Nephron progenitor cell (in vitro differentiated cells): ENCODE results near the gene ANKRD28.
"Not testable (repeated sequence)": the region's sequence is repeated elsewhere in the genome, so short reads cannot be mapped to it uniquely, and the experiment has no call there.

Source experiments
- DNase-seq: peaks from one replicate; pipeline ENCODE4 v3.0.0; 2021
- H3K27ac Mint-ChIP-seq: 2 replicates; pipeline ENCODE4 v1.8.0; 2021; ENCODE audit warnings: mild to moderate bottlenecking, moderate library complexity, mixed read lengths
- H3K27me3 Mint-ChIP-seq: 2 replicates; pipeline ENCODE4 v1.8.0; 2021; ENCODE audit warnings: mild to moderate bottlenecking, low read depth, mixed read lengths; ENCODE audit not compliant: poor library complexity
- H3K36me3 Mint-ChIP-seq: 2 replicates; pipeline ENCODE4 v1.8.0; 2021; ENCODE audit warnings: low read depth, mixed read lengths
- H3K4me1 Mint-ChIP-seq: 2 replicates; pipeline ENCODE4 v1.8.0; 2021; ENCODE audit warnings: mixed read lengths
- H3K4me3 Mint-ChIP-seq: 2 replicates; pipeline ENCODE4 v1.8.0; 2021; ENCODE audit warnings: mild to moderate bottlenecking, moderate library complexity, mixed read lengths
- H3K9me3 Mint-ChIP-seq: 2 replicates; pipeline ENCODE4 v1.8.0; 2021; ENCODE audit warnings: mild to moderate bottlenecking, moderate library complexity, mixed read lengths
- TF ChIP-seq, protein P1 (sequence below): fragments of 200-600 bp; sonication (generic); IDR thresholded peaks from 2 replicates; pipeline ENCODE4 v1.5.0; 2021; ENCODE audit warnings: antibody characterized with exemption

ANKRD28 gene

DNA sequence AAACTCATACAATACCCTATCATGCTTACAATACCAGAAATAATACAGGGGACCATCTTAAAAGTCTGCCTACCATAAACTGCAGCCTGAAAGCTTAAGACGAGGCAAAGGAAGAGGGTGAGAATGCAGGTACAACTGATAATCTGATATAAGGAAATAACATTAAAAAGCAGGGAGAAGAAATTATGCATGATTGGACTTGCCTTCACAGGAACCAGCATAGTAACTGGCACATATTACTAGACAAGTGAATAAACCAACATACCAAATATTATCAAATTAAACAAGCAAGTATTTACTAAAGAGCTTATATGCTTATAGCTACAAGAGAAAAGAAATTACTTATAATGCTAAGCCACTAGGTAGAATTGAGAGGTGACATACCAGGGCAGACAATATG lies 18.7 kb downstream of the ANKRD28 start:
- Mint-ChIP-seq H3K4me3 (no peak overlapping the region), H3K4me1 (no peaks in the 10 kb centered on the region), H3K36me3 (peaks cover 23% of the 10 kb centered on the region), H3K9me3 (no peaks in the 10 kb centered on the region), H3K27me3 (no peaks in the 10 kb centered on the region), H3K27ac (no peak overlapping the region)
- no peak for DNase-seq
- TF ChIP-seq, protein P1, sequence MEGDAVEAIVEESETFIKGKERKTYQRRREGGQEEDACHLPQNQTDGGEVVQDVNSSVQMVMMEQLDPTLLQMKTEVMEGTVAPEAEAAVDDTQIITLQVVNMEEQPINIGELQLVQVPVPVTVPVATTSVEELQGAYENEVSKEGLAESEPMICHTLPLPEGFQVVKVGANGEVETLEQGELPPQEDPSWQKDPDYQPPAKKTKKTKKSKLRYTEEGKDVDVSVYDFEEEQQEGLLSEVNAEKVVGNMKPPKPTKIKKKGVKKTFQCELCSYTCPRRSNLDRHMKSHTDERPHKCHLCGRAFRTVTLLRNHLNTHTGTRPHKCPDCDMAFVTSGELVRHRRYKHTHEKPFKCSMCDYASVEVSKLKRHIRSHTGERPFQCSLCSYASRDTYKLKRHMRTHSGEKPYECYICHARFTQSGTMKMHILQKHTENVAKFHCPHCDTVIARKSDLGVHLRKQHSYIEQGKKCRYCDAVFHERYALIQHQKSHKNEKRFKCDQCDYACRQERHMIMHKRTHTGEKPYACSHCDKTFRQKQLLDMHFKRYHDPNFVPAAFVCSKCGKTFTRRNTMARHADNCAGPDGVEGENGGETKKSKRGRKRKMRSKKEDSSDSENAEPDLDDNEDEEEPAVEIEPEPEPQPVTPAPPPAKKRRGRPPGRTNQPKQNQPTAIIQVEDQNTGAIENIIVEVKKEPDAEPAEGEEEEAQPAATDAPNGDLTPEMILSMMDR, result no peak

DNA sequence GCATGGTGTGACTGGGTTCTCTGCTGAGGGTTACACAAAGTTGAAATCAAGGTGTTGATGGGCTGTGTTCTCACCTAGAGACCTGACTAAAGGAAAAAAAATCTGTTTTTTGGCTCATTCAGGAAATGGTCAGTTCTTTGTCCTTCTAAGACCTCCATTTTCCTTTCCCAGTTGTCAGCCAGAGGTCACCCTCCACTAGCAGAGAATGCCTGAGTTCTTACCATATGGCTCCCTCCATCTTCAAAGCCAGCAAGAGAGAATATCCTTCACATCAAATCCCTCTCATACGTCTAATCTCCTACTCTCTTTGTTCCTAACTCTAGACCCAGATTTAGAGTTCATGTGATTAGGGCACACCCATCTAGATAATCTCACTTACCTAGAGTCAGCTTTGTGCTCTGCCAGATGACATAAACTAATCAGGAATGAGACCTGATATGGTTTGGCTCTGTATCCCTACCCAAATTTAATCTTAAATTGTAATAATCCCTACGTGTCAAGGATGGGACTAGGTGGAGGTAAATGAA lies 19.4 kb downstream of the ANKRD28 start:
- no peaks in the 10 kb centered on the region for H3K9me3 Mint-ChIP-seq
- H3K4me1 Mint-ChIP-seq, result no peaks in the 10 kb centered on the region
- no peaks in the 10 kb centered on the region for H3K27me3 Mint-ChIP-seq
- H3K4me3 Mint-ChIP-seq, result no peak overlapping the region
- no peak for DNase-seq
- peak overlapping the region; percentile 16 for H3K27ac Mint-ChIP-seq
- TF ChIP-seq, protein P1, result no peak
- peaks cover 30% of the 10 kb centered on the region for H3K36me3 Mint-ChIP-seq

DNA sequence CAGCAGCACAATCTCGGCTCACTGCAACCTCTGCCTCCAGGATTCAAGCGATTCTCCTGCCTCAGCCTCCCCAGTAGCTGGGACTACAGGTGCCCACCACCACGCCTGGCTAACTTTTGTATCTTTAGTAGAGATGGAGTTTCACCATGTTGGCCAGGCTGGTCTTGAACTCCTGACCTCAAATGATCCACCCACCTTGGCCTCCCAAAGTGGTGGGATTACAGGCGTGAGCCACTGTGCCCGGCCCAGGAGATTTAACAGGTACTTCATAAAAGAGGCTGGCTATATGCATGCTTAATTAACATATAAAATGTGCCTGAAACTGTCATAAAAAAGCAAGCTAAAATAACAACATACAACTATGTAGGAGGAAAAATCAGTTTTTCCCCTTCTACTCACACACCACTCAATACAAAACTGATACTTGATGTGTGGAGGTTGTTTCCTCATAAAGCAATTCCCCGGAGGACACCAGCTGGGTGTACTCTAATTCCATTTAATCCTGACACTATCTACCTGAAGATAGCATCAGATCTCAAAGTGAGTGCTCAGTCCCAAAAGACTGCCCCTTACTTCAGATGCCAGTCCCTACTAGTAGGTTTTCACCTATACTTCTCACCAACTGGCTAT lies 22.7 kb downstream of the ANKRD28 start:
- H3K9me3 Mint-ChIP-seq, result peaks cover 11% of the 10 kb centered on the region

DNA sequence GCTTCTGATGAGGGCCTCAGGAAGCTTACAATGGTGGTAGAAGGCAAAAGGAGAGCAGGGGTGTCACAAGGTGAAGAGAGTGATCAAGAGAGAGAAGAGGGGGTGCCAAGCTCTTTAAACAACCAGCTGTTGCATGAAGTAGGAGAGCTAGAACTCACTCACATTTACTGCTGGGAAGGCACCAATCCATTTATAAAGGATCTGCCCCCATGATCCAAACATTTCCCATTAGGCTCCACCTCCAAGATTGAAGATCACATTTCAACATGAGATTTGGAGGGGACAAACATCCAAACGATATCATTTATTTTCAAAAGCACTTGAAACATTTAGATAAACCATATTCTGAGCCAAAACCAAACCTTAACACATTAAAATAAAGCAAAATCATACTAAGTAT lies 26.3 kb downstream of the ANKRD28 start:
- TF ChIP-seq, protein P1, result no peak
- Mint-ChIP-seq H3K9me3 (peaks cover 11% of the 10 kb centered on the region), H3K27ac (no peak overlapping the region), H3K4me1 (no peaks in the 10 kb centered on the region), H3K27me3 (no peaks in the 10 kb centered on the region), H3K4me3 (no peak overlapping the region), H3K36me3 (peaks cover 54% of the 10 kb centered on the region)
- DNase-seq, result no peak

More for the DNA sequence above, 22.7 kb downstream of the ANKRD28 start:
- H3K4me3 Mint-ChIP-seq, DNase-seq, H3K27ac Mint-ChIP-seq, H3K27me3 Mint-ChIP-seq, H3K4me1 Mint-ChIP-seq: not testable (repeated sequence)
- H3K36me3 Mint-ChIP-seq, result peaks cover 61% of the 10 kb centered on the region

DNA sequence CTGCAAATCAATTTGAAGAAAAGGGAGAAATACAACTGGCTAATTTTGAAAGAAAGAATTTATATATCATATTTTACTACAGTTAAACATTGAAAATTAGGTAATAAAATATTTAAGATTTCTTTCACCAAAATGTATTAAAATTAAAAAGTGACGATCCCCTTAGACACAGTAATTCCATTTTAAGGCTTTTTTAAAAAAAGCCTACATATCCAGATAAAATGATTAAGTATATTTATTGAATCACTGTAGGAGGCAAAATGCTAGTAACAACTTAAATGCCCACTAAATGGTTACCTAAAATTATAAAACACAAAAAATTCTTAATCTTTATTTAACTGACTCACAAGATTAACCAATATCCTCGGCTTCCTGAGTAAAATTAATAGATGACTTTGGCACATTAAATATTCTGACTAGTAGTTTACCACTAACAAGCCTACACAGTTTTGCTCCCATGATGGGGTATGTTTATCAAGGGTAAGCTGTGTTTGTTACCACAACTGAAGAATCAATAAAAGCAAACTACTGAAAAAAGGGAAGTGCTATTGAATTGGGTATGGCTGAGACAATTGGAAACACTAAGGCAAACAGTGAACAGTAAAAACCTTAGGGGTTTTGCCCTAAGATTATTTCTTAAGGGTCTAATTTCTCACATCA lies 28.4 kb downstream of the ANKRD28 start:
- DNase-seq, result no peak
- Mint-ChIP-seq H3K4me1 (no peaks in the 10 kb centered on the region), H3K9me3 (peaks cover 11% of the 10 kb centered on the region), H3K27ac (no peak overlapping the region), H3K36me3 (peaks cover 69% of the 10 kb centered on the region), H3K27me3 (no peaks in the 10 kb centered on the region), H3K4me3 (no peak overlapping the region)
- TF ChIP-seq, protein P1, result no peak

DNA sequence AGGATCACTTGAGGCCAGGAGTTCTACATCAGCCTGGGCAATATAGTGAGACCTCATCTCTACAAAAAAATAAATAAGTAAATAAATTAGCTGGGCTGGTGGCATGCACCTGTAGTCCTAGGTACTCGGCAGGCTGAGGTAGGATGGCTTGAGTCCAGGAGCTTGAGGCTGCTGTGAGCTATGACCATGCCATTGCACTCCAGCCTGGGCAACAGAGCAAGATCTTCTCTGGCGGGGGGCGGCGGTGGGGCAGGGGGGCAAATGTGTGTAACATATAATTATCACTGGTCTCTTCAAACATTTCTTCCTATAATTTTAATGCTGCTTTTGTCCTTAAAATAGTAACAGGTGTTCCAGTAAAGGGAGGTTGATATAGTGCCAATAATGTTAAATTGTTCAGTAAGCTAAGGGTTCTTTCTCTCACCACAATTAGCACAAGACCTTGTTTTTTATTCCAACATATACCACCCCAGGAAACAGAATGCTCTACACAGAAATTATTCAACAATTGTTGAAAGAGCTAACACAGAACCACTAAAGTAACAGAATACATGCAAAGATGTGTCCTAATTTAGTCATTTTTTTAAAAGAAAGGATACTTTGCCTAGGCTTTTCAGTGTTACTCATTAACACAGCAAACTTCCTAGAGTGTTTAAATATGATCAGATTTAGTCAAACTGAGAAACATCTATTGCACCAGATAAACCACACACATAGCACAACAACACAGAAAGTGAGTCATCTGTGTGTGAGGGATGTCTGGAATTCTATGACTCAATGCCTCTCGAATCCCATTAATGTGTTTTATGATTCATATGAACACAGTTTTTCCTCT lies 29.1 kb downstream of the ANKRD28 start:
- Mint-ChIP-seq H3K27ac (no peak overlapping the region), H3K36me3 (peaks cover 69% of the 10 kb centered on the region)

More for the DNA sequence above, 29.1 kb downstream of the ANKRD28 start:
- TF ChIP-seq, protein P1, result no peak
- DNase-seq, result no peak
- H3K9me3 Mint-ChIP-seq, result peaks cover 11% of the 10 kb centered on the region
- H3K4me1 Mint-ChIP-seq, result no peaks in the 10 kb centered on the region
- no peaks in the 10 kb centered on the region for H3K27me3 Mint-ChIP-seq
- no peak overlapping the region for H3K4me3 Mint-ChIP-seq
